WI38 (cell line): ENCODE data around the gene MINDY1.
A peak's percentile ranks its signal among the peaks of the same experiment; 100 is the strongest.

Source experiments
- H3K4me3 ChIP-seq: 2 replicates; pipeline ENCODE4 v1.5.1; 2011; ENCODE audit warnings: low read depth, mild to moderate bottlenecking, control low read depth, low read length
- TF ChIP-seq, protein P1 (sequence below): IDR thresholded peaks from 2 replicates; pipeline ENCODE4 v1.5.1; 2012; ENCODE audit warnings: low read depth, mild to moderate bottlenecking, control low read depth, low read length

The MINDY1 gene

DNA sequence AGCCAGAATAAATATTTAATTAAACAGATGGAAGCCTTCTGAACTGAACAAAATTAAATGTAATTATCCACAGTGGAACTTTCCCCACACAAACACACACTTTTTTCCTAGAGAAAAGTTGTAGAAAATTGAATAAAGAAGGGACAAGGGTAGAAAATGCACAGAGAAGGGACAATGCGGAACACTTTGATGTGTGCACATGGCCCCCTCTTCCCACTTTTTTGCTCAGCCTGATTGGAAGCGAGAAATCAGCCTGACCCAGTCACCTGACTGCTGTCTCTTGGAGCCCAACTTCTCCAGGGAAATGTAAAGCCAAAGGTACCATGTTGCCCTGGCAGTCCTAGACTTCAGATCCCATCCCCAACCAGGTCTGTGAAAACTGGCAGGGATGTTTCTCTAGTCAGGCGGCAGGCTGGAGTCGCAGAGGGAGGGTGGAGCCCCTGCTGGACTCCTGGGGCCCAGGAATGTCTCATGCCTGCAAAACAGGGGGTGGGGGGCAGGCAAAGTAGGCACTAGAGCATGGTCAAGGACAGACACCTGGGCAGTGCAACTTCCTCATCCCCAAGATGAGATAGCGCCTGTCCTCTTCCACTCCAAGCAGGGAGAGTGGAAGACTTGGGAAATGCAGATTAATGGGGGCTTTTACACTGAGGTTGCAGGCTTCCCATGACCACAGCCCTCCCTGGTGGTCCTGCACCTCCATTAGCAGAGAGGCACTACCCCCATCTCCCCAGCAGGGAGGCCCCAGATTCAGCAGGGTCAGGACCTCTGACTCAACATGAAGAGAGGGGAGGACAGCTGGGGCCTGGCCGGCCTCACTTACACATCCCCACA, 34.9 kb downstream of the MINDY1 start:
- peak overlapping the region; percentile 67 for H3K4me3 ChIP-seq
- TF ChIP-seq, protein P1, sequence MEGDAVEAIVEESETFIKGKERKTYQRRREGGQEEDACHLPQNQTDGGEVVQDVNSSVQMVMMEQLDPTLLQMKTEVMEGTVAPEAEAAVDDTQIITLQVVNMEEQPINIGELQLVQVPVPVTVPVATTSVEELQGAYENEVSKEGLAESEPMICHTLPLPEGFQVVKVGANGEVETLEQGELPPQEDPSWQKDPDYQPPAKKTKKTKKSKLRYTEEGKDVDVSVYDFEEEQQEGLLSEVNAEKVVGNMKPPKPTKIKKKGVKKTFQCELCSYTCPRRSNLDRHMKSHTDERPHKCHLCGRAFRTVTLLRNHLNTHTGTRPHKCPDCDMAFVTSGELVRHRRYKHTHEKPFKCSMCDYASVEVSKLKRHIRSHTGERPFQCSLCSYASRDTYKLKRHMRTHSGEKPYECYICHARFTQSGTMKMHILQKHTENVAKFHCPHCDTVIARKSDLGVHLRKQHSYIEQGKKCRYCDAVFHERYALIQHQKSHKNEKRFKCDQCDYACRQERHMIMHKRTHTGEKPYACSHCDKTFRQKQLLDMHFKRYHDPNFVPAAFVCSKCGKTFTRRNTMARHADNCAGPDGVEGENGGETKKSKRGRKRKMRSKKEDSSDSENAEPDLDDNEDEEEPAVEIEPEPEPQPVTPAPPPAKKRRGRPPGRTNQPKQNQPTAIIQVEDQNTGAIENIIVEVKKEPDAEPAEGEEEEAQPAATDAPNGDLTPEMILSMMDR, result 0 out of 2 replicates have a peak, but pooled peaks have one; percentile 8

GRCh38 chr1:150970808-150971582, 35.7 kb downstream of the MINDY1 start:
- TF ChIP-seq, protein P1, result no peak
- H3K4me3 ChIP-seq, result peak overlapping the region; percentile 67

GRCh38 chr1:150969626-150970025, 37.1 kb downstream of the MINDY1 start:
- TF ChIP-seq, protein P1, result no peak

GRCh38 chr1:150968491-150968890, 38.2 kb downstream of the MINDY1 start:
- TF ChIP-seq, protein P1, result no peak
- no peak overlapping the region for H3K4me3 ChIP-seq

More at GRCh38 chr1:150969626-150970025, 37.1 kb downstream of the MINDY1 start:
- H3K4me3 ChIP-seq, result no peak overlapping the region

GRCh38 chr1:150967936-150968335, 38.8 kb downstream of the MINDY1 start:
- H3K4me3 ChIP-seq, result no peak overlapping the region
- TF ChIP-seq, protein P1, result no peak

DNA sequence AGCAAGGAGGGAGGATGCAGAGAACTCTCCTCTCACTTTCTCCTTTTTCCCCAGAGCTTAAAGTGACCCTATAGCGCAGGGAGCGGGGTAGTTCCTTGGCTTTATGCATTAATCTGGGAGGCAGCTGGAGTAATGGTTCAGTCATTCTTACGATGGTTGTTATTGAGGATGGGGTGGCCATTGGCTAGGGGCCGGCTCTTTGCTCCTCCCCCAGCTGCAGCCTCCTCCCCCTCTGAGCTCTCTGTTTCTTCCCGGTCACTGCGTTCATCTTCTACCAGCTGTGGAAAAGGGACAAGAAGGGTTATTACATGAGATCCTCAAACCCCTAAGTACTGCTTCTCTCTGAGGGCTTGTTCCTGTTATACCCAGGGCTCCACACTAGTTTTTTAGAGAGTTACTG, 40.7 kb downstream of the MINDY1 start:
- H3K4me3 ChIP-seq, result no peak overlapping the region
- TF ChIP-seq, protein P1, result no peak

DNA sequence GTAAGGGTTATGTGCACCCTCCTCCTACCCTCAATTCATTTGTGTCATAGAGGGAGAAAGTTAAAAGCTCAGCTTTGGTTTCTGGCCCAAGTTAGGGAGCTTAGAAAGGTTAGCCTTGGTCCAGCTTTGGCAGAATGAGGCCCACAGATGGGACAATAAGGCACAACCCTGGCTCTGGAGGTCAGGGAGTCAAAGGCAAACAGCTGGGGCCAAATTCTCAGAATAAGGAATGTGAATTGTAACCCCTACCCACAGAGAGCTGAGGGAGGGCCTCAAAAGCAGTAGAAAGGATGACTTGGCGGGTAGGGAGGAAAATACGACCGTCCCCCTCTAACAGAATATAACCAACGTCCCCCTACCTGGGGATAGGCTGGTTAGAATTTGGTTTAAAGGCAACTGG, 41.1 kb downstream of the MINDY1 start:
- H3K4me3 ChIP-seq, result no peak overlapping the region
- TF ChIP-seq, protein P1, result no peak
